Gastrocnemius medialis (tissue), 4 donors: ENCODE data around the gene SEMA4B.

Source experiments
- CTCF ChIP-seq, 5 experiments: fragments of 450-650 bp in 3 of 5; fragments of 200-600 bp in 2 of 5; sonication (generic) in 2 of 5; IDR thresholded peaks in 4 of 5; conservative IDR thresholded peaks in 1 of 5; 1 replicate in 4 of 5; 2 replicates in 1 of 5; pipeline ENCODE4 v1.5.1; 2016 to 2019; ENCODE audit warnings: antibody characterized with exemption in 5 of 5, mild to moderate bottlenecking in 3 of 5, moderate library complexity in 3 of 5
- POLR2A ChIP-seq, 2 donors: fragments of 450-650 bp; IDR thresholded peaks; one replicate each; pipeline ENCODE4 v1.6.1; 2017; ENCODE audit warnings: antibody characterized with exemption in 2 of 2, mild to moderate bottlenecking in 2 of 2, moderate library complexity in 2 of 2

DNA sequence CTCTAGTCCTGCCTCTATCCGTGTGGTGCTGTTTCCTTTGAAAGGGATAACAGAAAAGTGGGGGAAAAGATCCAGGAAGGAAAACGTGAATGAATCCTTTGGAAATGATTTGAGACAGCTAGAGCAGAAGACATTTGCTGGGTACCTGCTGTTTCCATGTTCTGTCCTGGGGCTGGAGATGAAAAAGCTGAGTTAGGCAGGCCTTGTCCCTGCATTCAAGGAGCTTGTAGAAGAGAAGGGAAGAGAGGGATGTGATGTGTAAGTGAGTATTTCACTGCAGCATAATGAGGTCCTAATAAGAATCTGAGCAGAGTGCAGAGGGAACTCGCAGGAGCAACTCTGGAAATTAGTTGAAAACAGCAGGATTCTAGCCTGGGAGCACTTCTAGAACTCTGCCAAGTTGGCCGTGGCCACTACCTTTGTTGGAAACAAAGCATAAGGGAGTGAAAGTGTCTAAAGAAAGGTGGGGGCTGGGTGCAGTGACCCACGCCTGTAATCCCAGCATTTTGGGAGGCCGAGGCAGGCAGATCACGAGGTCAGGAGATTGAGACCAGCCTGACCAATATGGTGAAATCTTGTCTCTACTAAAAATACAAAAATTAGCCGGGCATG, 13.8 kb upstream of the SEMA4B start:
- TF ChIP-seq CTCF (IDR thresholded peaks at IDR 0.05 in 4 of 5, conservative IDR thresholded peaks at IDR 0.05 in 1 of 5) (no peak), POLR2A (IDR thresholded peaks at IDR 0.05) (no peak)
